ENCODE measurements around the gene PHAF1.

PHAF1 gene

GRCh38 chr16:67180166-67180565, 70.4 kb downstream of the PHAF1 start:
- no peak for DNase-seq (ENCODE audit: low read depth in 3 of 3)

GRCh38 chr16:67181346-67181745, 71.6 kb downstream of the PHAF1 start:
- no peak for DNase-seq (ENCODE audit: low read depth in 3 of 3)

GRCh38 chr16:67182288-67182687, 72.5 kb downstream of the PHAF1 start:
- DNase-seq (ENCODE audit: low read depth in 3 of 3): no peak

GRCh38 chr16:67183284-67183626, 73.5 kb downstream of the PHAF1 start:
- no peak for DNase-seq (ENCODE audit: low read depth in 3 of 3)

GRCh38 chr16:67183627-67184452, 74.1 kb downstream of the PHAF1 start, which contains the start of gene MATCAP1:
Gene MATCAP1, minus strand, starts transcription at chr16:67183963. Its CDS starts 3,353 bp downstream, at chr16:67180610.
- peak; percentile 85 to 95 (median 89) for DNase-seq (ENCODE audit: low read depth in 3 of 3)

GRCh38 chr16:67184453-67184994, 74.8 kb downstream of the PHAF1 start:
- no peak for DNase-seq (ENCODE audit: low read depth in 3 of 3)

- peak; percentile 65 to 83 (median 78) for DNase-seq (ENCODE audit: low read depth in 3 of 3)
Measured at GRCh38 chr16:67184995-67185650, 75.4 kb downstream of the PHAF1 start.

GRCh38 chr16:67185651-67186134, 76.0 kb downstream of the PHAF1 start:
- DNase-seq (ENCODE audit: low read depth in 3 of 3): no peak

- DNase-seq (ENCODE audit: low read depth in 3 of 3): no peak
Measured at GRCh38 chr16:67186550-67186950, 76.8 kb downstream of the PHAF1 start.

GRCh38 chr16:67187175-67187890, 77.6 kb downstream of the PHAF1 start:
- DNase-seq (ENCODE audit: low read depth in 3 of 3): no peak

- no peak for DNase-seq (ENCODE audit: low read depth in 3 of 3)
Measured at GRCh38 chr16:67188323-67188722, 78.6 kb downstream of the PHAF1 start.

- DNase-seq (ENCODE audit: low read depth in 3 of 3): no peak
Measured at GRCh38 chr16:67188798-67189197, 79.1 kb downstream of the PHAF1 start.

- no peak for DNase-seq (ENCODE audit: low read depth in 3 of 3)
Measured at GRCh38 chr16:67190041-67190440, 80.3 kb downstream of the PHAF1 start, which contains the start of gene EXOC3L1. Gene EXOC3L1, minus strand, starts transcription at chr16:67190136. Its CDS starts 460 bp downstream, at chr16:67189676.

GRCh38 chr16:67190448-67191399, 81.0 kb downstream of the PHAF1 start:
- DNase-seq (ENCODE audit: low read depth in 3 of 3): no peak

GRCh38 chr16:67191411-67191994, 81.8 kb downstream of the PHAF1 start:
- no peak for DNase-seq (ENCODE audit: low read depth in 3 of 3)

- peak; percentile 80 to 84 (median 81) for DNase-seq (ENCODE audit: low read depth in 3 of 3)
Measured at GRCh38 chr16:67191995-67192681, 82.4 kb downstream of the PHAF1 start, which contains the start of gene E2F4. Gene E2F4, plus strand, starts transcription at chr16:67192155. Its CDS starts 73 bp downstream, at chr16:67192228.

- DNase-seq (ENCODE audit: low read depth in 3 of 3): no peak
Measured at GRCh38 chr16:67192781-67193361, 83.1 kb downstream of the PHAF1 start.

- DNase-seq (ENCODE audit: low read depth in 3 of 3): no peak
Measured at GRCh38 chr16:67193536-67193935, 83.8 kb downstream of the PHAF1 start.

GRCh38 chr16:67194260-67194659, 84.5 kb downstream of the PHAF1 start:
- no peak for DNase-seq (ENCODE audit: low read depth in 3 of 3)
